A673 (cell line): ENCODE data around the gene CBX2.

Experiments
- EZH2 ChIP-seq: fragments of 200-600 bp; sonication (generic); IDR thresholded peaks from 2 replicates; pipeline ENCODE4 v1.6.1; 2017; ENCODE audit warnings: borderline replicate concordance, low read depth, mild to moderate bottlenecking, mixed read lengths, antibody characterized with exemption, low read length; ENCODE audit not compliant: poor library complexity, severe bottlenecking
- TF ChIP-seq, protein P1 (sequence below): fragments of 300-800, 200-600 bp; sonication (generic); conservative IDR thresholded peaks from 2 replicates; pipeline ENCODE4 v1.5.1; 2017; ENCODE audit warnings: low read depth, mild to moderate bottlenecking, antibody characterized with exemption, low read length, moderate library complexity, mixed read lengths

- TF ChIP-seq, protein P1, sequence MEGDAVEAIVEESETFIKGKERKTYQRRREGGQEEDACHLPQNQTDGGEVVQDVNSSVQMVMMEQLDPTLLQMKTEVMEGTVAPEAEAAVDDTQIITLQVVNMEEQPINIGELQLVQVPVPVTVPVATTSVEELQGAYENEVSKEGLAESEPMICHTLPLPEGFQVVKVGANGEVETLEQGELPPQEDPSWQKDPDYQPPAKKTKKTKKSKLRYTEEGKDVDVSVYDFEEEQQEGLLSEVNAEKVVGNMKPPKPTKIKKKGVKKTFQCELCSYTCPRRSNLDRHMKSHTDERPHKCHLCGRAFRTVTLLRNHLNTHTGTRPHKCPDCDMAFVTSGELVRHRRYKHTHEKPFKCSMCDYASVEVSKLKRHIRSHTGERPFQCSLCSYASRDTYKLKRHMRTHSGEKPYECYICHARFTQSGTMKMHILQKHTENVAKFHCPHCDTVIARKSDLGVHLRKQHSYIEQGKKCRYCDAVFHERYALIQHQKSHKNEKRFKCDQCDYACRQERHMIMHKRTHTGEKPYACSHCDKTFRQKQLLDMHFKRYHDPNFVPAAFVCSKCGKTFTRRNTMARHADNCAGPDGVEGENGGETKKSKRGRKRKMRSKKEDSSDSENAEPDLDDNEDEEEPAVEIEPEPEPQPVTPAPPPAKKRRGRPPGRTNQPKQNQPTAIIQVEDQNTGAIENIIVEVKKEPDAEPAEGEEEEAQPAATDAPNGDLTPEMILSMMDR: no peak
- no peak for TF ChIP-seq EZH2
Measured at GRCh38 chr17:79785017-79785899, 7.3 kb downstream of the CBX2 start.
